T-cell (primary cell): Measurements from ENCODE around the gene PSTPIP2. TPM values are rescaled to one million over a fixed set of nuclear protein-coding genes. Genes with fewer than 3 reads are reported as not detected.
"Not testable (repeated sequence)": the region's sequence is repeated elsewhere in the genome, so short reads cannot be mapped to it uniquely, and the experiment has no call there.

ENCODE experiments used
- ATAC-seq, 4 experiments: fragments of 200-7000 bp in 3 of 4; fragments of 150-1000 bp in 1 of 4; cut with Tn5 transposase; replicated peaks in 1 of 4; 1 replicate in 3 of 4; 2 replicates in 1 of 4; pipeline ENCODE4 v1.10.0; 2021; ENCODE audit warnings: moderate library complexity in 3 of 4, mild to moderate bottlenecking in 2 of 4, moderate number of reproducible peaks in 1 of 4
- CTCF ChIA-PET, 2 donors: fragments of 300-600 bp; sonication (Branson Sonifier 250); formaldehyde crosslinking; loops; one replicate each; lab custom pipeline; 2022; ENCODE audit warnings: antibody characterized with exemption in 2 of 2; lab: Charles Lee
- POLR2A ChIA-PET, 2 donors: fragments of 300-600 bp; sonication (Branson Sonifier 250); formaldehyde crosslinking; loops; one replicate each; lab custom pipeline; 2022; ENCODE audit warnings: antibody characterized with exemption in 2 of 2; lab: Charles Lee
- DNase-seq, 35 experiments: peaks; one replicate each; pipeline versions ENCODE4 v3.0.0 to v3.0.0-alpha.2; 2013 to 2023
- H3K27ac ChIP-seq: one replicate; pipeline ENCODE4 v1.5.1; 2013; ENCODE audit warnings: low read length
- H3K27me3 ChIP-seq, 2 experiments: replicated peaks in 1 of 2; 1 replicate in 1 of 2; 2 replicates in 1 of 2; pipeline versions ENCODE4 v1.6.1 to v1.7.0; 2013; ENCODE audit warnings: low read length in 1 of 2, mixed read lengths in 1 of 2; ENCODE audit not compliant: control insufficient read depth in 2 of 2, insufficient read depth in 2 of 2; ENCODE audit errors: extremely low read depth in 1 of 2
- H3K36me3 ChIP-seq, 2 donors: 1 replicate in 1 of 2; 2 replicates in 1 of 2; pipeline versions ENCODE4 v1.6.1 to v1.7.0; 2013; ENCODE audit warnings: low read length in 1 of 2; ENCODE audit not compliant: control insufficient read depth in 2 of 2, insufficient read depth in 1 of 2; ENCODE audit errors: extremely low read depth in 1 of 2
- H3K4me1 ChIP-seq, 2 experiments: 1 replicate in 1 of 2; 2 replicates in 1 of 2; pipeline versions ENCODE4 v1.6.1 to v1.7.0; 2013; ENCODE audit warnings: low read length in 2 of 2, mixed read lengths in 1 of 2; ENCODE audit not compliant: insufficient read depth in 2 of 2, control insufficient read depth in 1 of 2; ENCODE audit errors: extremely low read depth in 1 of 2
- H3K4me3 ChIP-seq, 2 donors: 1 replicate in 1 of 2; 2 replicates in 1 of 2; pipeline versions ENCODE4 v1.5.1 to v1.7.0; 2013; ENCODE audit warnings: mild to moderate bottlenecking in 2 of 2, low read length in 1 of 2, moderate library complexity in 1 of 2; ENCODE audit not compliant: control insufficient read depth in 1 of 2; ENCODE audit errors: extremely low read depth in 1 of 2
- H3K9me3 ChIP-seq: 2 replicates; pipeline ENCODE4 v1.7.0; 2013
- H3K27ac Mint-ChIP-seq, 2 donors: one replicate each; pipeline ENCODE4 v1.8.0; 2020 to 2021; ENCODE audit warnings: mild to moderate bottlenecking in 2 of 2, mixed read lengths in 2 of 2
- H3K27me3 Mint-ChIP-seq, 2 donors: one replicate each; pipeline ENCODE4 v1.8.0; 2021 to 2022; ENCODE audit warnings: mixed read lengths in 2 of 2
- H3K36me3 Mint-ChIP-seq: one replicate; pipeline ENCODE4 v1.8.0; 2021; ENCODE audit warnings: mixed read lengths
- H3K4me1 Mint-ChIP-seq, 3 donors: one replicate each; pipeline ENCODE4 v1.8.0; 2020 to 2022; ENCODE audit warnings: mixed read lengths in 3 of 3, mild to moderate bottlenecking in 1 of 3
- H3K4me3 Mint-ChIP-seq, 3 donors: one replicate each; pipeline ENCODE4 v1.8.0; 2020 to 2022; ENCODE audit warnings: mild to moderate bottlenecking in 3 of 3, mixed read lengths in 3 of 3, moderate library complexity in 3 of 3
- H3K9me3 Mint-ChIP-seq, 3 donors: one replicate each; pipeline ENCODE4 v1.8.0; 2020 to 2022; ENCODE audit warnings: mixed read lengths in 3 of 3
- WGBS: methylation state at CpG from one replicate; pipeline ENCODE4 v1.1.5; 2013; ENCODE audit warnings: missing lambda C conversion rate; ENCODE audit not compliant: insufficient coverage; 5-methylcytosine and 5-hydroxymethylcytosine counted together
- total RNA-seq, 35 experiments: library from RNA in 6 of 35; stranded (reverse) in 6 of 35; fragments of 120-200 nt in 1 of 35; gene quantifications; one replicate each; pipeline versions ENCODE4 v1.2.1 to v1.2.4 and lab custom pipeline; 2013 to 2026

PSTPIP2 gene
- total RNA-seq, 5 donors from 2014 or later (not counting 1 experiment from before 2014, with no cell fraction given): 7.7 to 16.0 (median 11.4) TPM

DNA sequence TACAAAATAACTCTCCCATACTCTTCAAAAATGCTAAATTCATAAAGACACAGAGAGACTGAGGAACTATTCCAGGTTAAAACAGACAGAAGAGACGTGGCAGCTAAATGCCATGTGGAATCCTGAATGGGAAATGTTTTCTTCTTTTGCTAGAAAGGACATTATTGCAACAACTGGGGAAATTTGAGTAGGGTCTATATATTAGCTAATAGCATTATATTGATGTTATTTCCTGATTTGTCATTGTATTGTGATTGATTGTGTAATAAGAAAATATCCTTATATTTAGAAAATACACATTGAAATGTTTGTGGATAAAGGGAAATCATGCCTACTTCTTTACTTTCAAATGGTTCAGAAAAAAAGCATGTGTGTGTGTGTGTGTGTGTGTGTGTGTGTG, 23.4 kb downstream of the PSTPIP2 start:
- Histone ChIP-seq H3K4me1 (no peaks in the 10 kb centered on the region), H3K36me3 (no peaks in the 10 kb centered on the region), H3K4me3 (no peak overlapping the region), H3K9me3 (no peaks in the 10 kb centered on the region), H3K27ac (no peak overlapping the region), H3K27me3 (no peaks in the 10 kb centered on the region)
- Mint-ChIP-seq H3K4me3 (no peak overlapping the region), H3K4me1 (peaks cover 23 to 37% (median 31%) of the 10 kb centered on the region in 3 donors), H3K27me3 (no peaks in the 10 kb centered on the region), H3K27ac (no peak overlapping the region), H3K36me3 (peaks cover 2% of the 10 kb centered on the region), H3K9me3 (no peaks in the 10 kb centered on the region)
- ChIA-PET POLR2A (no interaction called here), CTCF (interaction anchor here in 1 of 2 donors (0.6 kb wide), 1 partner anchor 166 kb away, joined by 6 read pairs; no protein-coding TSS in a partner anchor)
- ATAC-seq: no peak
- WGBS: no CpG with 5 or more reads among the region's 1 CpG
- DNase-seq: no peak

- H3K27me3 ChIP-seq, H3K4me3 ChIP-seq, H3K27ac Mint-ChIP-seq, H3K36me3 ChIP-seq, POLR2A ChIA-PET, H3K4me1 ChIP-seq, H3K36me3 Mint-ChIP-seq, H3K9me3 Mint-ChIP-seq, H3K9me3 ChIP-seq, DNase-seq, H3K4me3 Mint-ChIP-seq, H3K27ac ChIP-seq, CTCF ChIA-PET, ATAC-seq, H3K27me3 Mint-ChIP-seq: not testable (repeated sequence)
- WGBS: 100% methylated on average over 7 of the region's 13 CpGs
- peaks cover 24 to 38% (median 32%) of the 10 kb centered on the region in 3 donors for H3K4me1 Mint-ChIP-seq
Measured at GRCh38 chr18:46047369-46047768, 24.7 kb downstream of the PSTPIP2 start.

DNA sequence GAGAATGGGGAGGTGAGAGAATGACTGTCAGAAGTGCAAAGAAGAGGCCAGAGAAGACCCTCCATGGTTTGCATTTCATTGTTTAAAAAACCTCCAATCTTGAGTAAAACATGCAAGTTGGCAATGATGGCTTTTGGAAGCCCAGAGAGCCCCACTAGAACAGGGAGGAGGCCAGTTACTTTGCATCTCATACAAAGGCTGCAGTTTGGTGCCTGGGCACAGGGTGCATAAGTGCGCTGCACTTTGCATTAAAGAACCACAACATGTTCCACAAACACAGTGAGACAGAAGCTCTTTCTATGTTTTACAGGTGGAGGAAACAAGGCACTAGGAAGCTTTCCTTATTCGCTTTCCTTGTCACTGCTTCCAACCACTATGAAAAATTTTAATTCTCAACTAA, 25.4 kb downstream of the PSTPIP2 start:
- no peak overlapping the region for H3K27ac ChIP-seq
- Mint-ChIP-seq H3K27me3 (no peaks in the 10 kb centered on the region), H3K9me3 (no peaks in the 10 kb centered on the region), H3K27ac (peak overlapping the region; percentile 57 to 66), H3K4me1 (peaks cover 31 to 39% (median 34%) of the 10 kb centered on the region in 3 donors), H3K36me3 (peaks cover 2% of the 10 kb centered on the region), H3K4me3 (no peak overlapping the region)
- no peaks in the 10 kb centered on the region for H3K36me3 ChIP-seq
- CTCF ChIA-PET: no interaction called here
- H3K9me3 ChIP-seq: no peaks in the 10 kb centered on the region
- H3K27me3 ChIP-seq: no peaks in the 10 kb centered on the region
- POLR2A ChIA-PET: no interaction called here
- WGBS: 100% methylated on average over 1 of the region's 2 CpGs
- no peak overlapping the region for H3K4me3 ChIP-seq
- DNase-seq (no peak), ATAC-seq (peak in 1 of 4 experiments; percentile 38)
- peaks cover 8 to 16% of the 10 kb centered on the region in 2 experiments for H3K4me1 ChIP-seq

DNA sequence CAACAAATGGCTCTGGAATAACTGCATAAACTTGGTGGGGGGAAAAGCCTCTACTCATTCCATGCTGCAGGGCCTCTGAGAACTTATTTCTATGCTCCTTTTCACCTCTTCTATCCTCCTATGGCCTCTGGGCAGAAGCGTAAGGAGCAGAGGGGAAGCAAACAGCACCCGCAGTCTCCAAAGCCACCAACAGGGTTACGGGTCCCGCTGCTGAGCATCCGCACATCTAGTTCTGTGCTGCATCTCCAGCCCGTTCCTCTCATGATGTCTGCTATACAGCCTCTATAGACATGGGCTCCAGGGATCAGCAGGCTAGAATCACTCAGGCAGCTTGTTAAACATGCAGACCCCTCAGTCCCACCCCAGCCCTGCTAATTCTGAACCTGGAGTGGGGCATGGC, 25.9 kb downstream of the PSTPIP2 start:
- H3K36me3 ChIP-seq: no peaks in the 10 kb centered on the region
- no peaks in the 10 kb centered on the region for H3K9me3 Mint-ChIP-seq
- ATAC-seq: no peak
- no peak overlapping the region for H3K4me3 ChIP-seq
- ChIA-PET POLR2A (interaction anchor here in 1 of 2 donors (0.6 kb wide), 1 partner anchor 11 kb away, joined by 5 read pairs; no protein-coding TSS in a partner anchor), CTCF (no interaction called here)
- no peak overlapping the region for H3K27ac ChIP-seq
- 97% methylated on average over 6 of the region's 6 CpGs for WGBS
- H3K27ac Mint-ChIP-seq: peak overlapping the region in 1 of 2 donors; percentile 57
- H3K9me3 ChIP-seq: no peaks in the 10 kb centered on the region
- DNase-seq: no peak
- H3K27me3 Mint-ChIP-seq: no peaks in the 10 kb centered on the region
- no peak overlapping the region for H3K4me3 Mint-ChIP-seq
- H3K36me3 Mint-ChIP-seq: peaks cover 2% of the 10 kb centered on the region
- H3K4me1 Mint-ChIP-seq: peaks cover 32 to 39% (median 35%) of the 10 kb centered on the region in 3 donors
- H3K27me3 ChIP-seq: no peaks in the 10 kb centered on the region
- H3K4me1 ChIP-seq: peaks cover 11 to 21% of the 10 kb centered on the region in 2 experiments

DNA sequence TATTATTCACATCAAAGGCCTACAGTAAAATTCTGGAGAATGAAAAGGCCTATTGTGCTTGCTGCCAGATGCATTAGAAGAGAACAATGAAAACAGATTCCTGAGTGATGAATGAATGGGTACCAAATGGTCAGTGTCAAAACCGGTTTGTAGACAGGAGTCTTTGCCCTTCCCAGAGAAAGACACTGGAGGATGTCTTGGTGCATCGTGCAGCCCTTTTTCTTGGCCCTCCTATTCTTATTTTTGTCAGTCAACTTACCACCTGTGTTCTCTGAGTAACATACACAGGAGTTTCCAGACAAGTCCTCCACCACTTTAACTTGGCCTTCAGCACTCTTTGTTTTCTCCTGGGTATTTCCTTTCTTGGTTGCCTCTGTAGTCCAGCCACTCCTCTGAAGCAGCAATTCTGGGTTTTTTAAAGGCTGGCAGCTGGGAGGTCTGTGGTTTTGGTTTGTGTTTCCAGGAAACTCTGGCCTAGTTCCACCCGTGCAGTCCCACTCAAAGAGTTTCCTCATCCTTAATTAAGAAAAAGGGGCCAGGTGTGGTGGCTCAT, 29.4 kb downstream of the PSTPIP2 start:
- WGBS: 57% methylated on average over 2 of the region's 3 CpGs
- Histone ChIP-seq H3K4me3 (no peak overlapping the region), H3K27ac (no peak overlapping the region), H3K36me3 (no peaks in the 10 kb centered on the region), H3K9me3 (no peaks in the 10 kb centered on the region), H3K27me3 (no peaks in the 10 kb centered on the region), H3K4me1 (peaks cover 15 to 34% of the 10 kb centered on the region in 2 experiments)
- ChIA-PET POLR2A (interaction anchor here in 1 of 2 donors (0.6 kb wide), 1 partner anchor 40 kb away, joined by 3 read pairs; no protein-coding TSS in a partner anchor), CTCF (interaction anchor here in 1 of 2 donors (0.6 kb wide), 1 partner anchor 129 kb away, joined by 6 read pairs; no protein-coding TSS in a partner anchor)
- no peaks in the 10 kb centered on the region for H3K9me3 Mint-ChIP-seq
- H3K4me1 Mint-ChIP-seq: peaks cover 48 to 54% (median 52%) of the 10 kb centered on the region in 3 donors
- peak overlapping the region in 2 of 3 donors; percentile 7 to 27 for H3K4me3 Mint-ChIP-seq
- H3K27me3 Mint-ChIP-seq: no peaks in the 10 kb centered on the region
- H3K36me3 Mint-ChIP-seq: peaks cover 13% of the 10 kb centered on the region
- ATAC-seq (peak; percentile 34 to 71 (median 68)), DNase-seq (peak in 2 of 35 experiments; percentile 2 to 15)
- peak overlapping the region; percentile 55 to 81 for H3K27ac Mint-ChIP-seq

- H3K36me3 Mint-ChIP-seq: peaks cover 17% of the 10 kb centered on the region
- H3K4me3 Mint-ChIP-seq: peak overlapping the region in 1 of 3 donors; percentile 33
- WGBS: 17% methylated on average over 1 of the region's 5 CpGs
- H3K4me1 ChIP-seq: peaks cover 15 to 34% of the 10 kb centered on the region in 2 experiments
- H3K27me3 Mint-ChIP-seq: no peaks in the 10 kb centered on the region
- H3K9me3 ChIP-seq: no peaks in the 10 kb centered on the region
- no peaks in the 10 kb centered on the region for H3K36me3 ChIP-seq
- no peaks in the 10 kb centered on the region for H3K9me3 Mint-ChIP-seq
- H3K27me3 ChIP-seq: no peaks in the 10 kb centered on the region
- peak overlapping the region; percentile 12 to 72 for H3K27ac Mint-ChIP-seq
- ChIA-PET CTCF (no interaction called here), POLR2A (no interaction called here)
- H3K4me1 Mint-ChIP-seq: peaks cover 42 to 44% (median 42%) of the 10 kb centered on the region in 3 donors
- peak in 3 of 4 experiments; percentile 36 to 57 (median 52) for ATAC-seq
- H3K27ac ChIP-seq: no peak overlapping the region
- H3K4me3 ChIP-seq: no peak overlapping the region
- DNase-seq: no peak
Measured at GRCh38 chr18:46040747-46041104, 31.3 kb downstream of the PSTPIP2 start.
